ENCODE data around the gene PMF1.
"Not testable (repeated sequence)": the region's sequence is repeated elsewhere in the genome, so short reads cannot be mapped to it uniquely, and the experiment has no call there.

PMF1 gene

GRCh38 chr1:156196445-156196844, 16.4 kb upstream of the PMF1 start:
- no peak for DNase-seq (ENCODE audit: low spot score)

GRCh38 chr1:156198831-156199349, 13.9 kb upstream of the PMF1 start:
- no peak for DNase-seq (ENCODE audit: low spot score)

- DNase-seq (ENCODE audit: low spot score), result no peak
Measured at GRCh38 chr1:156200044-156200443, 12.8 kb upstream of the PMF1 start.

DNA sequence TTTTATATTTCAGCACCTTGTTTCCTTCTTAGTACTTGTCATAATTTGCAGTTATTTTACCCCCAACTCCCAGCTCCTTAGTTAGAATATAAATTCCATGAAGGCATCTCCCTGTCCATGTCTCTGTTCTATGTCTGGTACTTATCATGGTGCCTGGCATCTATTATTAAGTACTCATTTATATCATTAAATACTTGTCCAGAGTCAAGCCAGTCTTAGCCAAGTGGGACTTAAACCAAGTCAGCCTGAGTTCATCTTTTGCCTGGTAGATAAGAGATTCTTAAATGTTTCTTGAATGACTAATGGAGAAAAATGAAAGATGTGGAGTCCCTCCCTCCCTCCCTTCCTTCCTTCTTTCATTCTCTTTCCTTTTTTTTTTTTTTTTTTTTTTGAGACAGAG, 9.5 kb upstream of the PMF1 start:
- DNase-seq (ENCODE audit: low spot score), result no peak

DNA sequence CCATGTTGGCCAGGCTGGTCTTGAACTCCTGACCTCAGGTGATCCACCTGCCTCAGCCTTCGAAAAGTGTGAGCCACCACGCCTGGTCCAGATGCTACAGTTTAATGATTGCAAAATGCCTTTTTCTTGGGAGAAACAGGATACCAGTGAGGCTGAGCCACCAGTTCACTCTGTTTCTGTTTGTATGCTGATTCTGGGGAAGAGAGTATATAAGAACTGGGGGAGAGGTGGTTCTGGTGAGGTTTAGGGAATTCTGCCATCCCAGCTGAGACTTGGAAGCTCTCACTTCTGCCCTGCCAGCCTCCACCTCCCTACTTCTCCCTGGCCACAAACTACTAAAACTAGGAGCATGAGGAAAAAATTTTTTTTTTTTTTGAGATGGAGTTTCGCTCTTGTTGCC, 8.1 kb upstream of the PMF1 start:
- no peak for DNase-seq (ENCODE audit: low spot score)

GRCh38 chr1:156211243-156211642, 1.6 kb upstream of the PMF1 start:
- no peak for DNase-seq (ENCODE audit: low spot score)

DNA sequence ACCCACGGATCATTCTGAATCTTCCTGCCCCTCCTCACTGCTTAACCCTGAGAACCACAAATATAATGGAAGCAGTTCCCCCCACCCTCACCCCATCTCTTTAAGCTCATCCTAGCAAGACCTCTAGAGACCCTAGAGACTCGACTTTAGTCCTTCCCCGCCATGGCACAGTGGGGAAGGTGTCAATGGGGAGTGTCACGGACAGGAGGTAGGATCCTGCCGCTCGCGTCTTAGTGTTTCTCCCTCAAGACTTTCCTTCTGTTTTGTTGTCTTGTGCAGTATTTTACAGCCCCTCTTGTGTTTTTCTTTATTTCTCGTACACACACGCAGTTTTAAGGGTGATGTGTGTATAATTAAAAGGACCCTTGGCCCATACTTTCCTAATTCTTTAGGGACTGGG, 677 bp upstream of the PMF1 start:
- DNase-seq (ENCODE audit: low spot score), result no peak

- DNase-seq (ENCODE audit: low spot score), result no peak
Measured at GRCh38 chr1:156213644-156213966, 798 bp downstream of the PMF1 start.

DNA sequence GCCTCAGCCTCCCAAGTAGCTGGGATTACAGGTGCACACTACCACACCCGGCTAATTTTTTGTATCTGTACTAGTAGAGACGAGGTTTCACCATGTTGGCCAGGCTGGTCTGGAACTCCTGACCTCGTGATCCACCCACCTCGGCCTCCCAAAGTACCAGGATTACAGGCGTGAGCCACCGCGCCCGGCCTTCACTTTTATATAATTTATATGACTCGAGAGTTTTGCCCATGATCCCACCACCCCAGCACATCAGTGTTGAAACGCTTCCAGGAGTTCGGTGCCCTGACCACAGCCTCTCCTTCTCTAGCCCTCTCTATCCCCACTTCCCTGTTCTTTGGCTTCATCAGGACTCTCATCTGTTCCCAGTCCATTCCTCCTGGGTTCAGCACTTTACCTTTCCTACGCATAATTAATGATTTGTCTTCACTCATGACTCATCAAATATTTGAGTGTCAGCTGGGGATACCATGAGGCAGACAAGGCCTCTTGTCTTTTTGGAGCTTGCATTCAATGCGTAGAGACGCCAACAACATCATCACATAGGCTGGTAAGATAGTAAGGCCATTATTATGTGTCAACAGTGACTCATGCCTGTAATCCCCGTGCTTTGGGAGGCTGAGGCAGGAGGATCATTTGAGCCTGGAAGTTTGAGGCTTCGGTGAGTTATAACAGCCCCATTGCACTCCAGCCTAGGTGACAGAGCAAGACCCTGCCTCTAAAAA, 1.4 kb downstream of the PMF1 start:
- no peak for DNase-seq (ENCODE audit: low spot score)

GRCh38 chr1:156216361-156217086, 3.7 kb downstream of the PMF1 start:
- DNase-seq (ENCODE audit: low spot score), result not testable (repeated sequence)

- DNase-seq (ENCODE audit: low spot score), result no peak
Measured at GRCh38 chr1:156217871-156218270, 5.1 kb downstream of the PMF1 start.

DNA sequence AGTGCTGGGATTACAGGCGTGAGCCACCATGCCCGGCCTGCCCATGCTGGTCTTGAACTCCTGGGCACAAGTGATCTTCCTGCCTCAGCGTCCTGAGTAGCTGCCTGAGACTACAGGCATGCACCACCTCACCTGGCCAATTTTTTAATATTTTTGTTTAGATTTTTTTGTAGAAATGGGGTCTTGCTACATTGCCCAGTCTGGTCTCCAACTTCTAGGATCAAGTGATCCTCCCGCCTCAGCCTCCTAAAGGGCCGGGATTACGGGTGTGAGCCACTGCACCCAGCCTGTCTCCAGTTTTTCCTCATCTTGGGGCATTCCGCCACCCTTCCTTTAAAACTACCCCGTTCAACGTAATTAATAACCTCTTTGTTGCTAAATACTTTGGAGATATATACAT, 7.4 kb downstream of the PMF1 start:
- no peak for DNase-seq (ENCODE audit: low spot score)

DNA sequence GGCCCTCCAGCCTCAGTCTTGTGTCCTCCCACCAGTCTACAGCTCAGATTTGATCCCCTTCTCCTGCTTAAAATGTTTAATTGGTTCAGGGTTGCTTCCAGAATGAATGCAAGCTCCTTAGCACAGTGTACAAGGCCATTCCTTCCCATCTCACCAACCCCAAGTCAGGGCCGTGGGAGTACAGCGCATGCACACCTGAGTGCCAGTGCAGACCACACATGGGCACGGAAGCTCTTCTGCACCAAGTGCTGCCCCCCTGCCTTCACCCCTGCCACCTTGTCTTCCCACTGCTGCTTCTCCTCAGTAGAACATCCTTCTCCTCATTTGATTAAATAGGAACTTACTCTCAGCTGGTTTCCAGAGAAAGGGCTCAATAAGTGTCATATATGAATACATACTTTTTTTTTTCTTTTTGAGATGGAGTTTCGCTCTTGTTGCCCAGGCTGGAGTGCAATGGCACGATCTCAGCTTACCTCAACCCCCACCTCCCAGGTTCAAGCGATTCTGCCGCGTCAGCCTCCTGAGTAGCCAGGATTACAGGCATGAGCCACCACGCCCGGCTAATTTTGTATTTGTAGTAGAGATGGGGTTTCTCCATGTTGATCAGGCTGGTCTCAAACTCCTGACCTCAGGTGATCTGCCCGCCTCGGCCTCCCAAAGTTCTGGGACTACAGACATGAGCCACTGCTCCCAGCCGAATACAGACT, 9.3 kb downstream of the PMF1 start:
- no peak for DNase-seq (ENCODE audit: low spot score)

DNA sequence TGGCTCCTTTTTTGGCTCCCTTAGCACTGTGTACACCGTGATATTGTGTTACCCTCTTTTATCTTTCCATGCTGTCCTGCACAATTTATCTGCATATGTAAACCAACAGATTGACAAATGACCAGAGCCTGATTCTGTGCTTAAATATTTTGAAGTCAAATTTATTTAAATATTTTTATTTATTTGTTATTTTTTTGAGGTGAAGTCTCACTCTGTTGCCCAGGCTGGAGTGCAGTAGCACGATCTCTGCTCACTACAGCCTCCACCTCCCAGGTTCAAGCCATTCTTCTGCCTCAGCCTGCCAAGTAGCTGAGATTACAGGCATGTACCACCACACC, 12.8 kb downstream of the PMF1 start:
- no peak for DNase-seq (ENCODE audit: low spot score)

GRCh38 chr1:156226116-156226538, 13.3 kb downstream of the PMF1 start:
- DNase-seq (ENCODE audit: low spot score), result no peak

DNA sequence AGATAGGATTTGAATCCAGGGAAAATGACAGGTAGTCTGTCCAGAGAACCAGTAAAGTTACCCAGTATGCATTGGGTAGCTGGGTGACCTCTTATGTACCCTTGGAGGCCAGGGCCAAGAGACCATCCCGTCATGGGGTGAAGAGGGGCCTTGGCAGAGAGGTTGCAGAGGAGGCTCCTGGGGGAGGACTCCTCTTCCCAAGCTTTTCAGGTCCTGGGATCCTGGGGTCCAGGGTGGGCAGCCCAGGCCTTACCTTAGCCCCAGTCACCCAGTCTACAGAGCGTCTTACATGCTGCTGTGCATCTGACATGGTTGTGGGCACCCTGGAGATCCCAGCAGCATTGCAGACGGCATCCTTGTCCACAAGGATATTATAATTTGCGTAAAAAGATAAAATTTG, 14.0 kb downstream of the PMF1 start:
- no peak for DNase-seq (ENCODE audit: low spot score)

- no peak for DNase-seq (ENCODE audit: low spot score)
Measured at GRCh38 chr1:156228501-156228900, 15.7 kb downstream of the PMF1 start.

DNA sequence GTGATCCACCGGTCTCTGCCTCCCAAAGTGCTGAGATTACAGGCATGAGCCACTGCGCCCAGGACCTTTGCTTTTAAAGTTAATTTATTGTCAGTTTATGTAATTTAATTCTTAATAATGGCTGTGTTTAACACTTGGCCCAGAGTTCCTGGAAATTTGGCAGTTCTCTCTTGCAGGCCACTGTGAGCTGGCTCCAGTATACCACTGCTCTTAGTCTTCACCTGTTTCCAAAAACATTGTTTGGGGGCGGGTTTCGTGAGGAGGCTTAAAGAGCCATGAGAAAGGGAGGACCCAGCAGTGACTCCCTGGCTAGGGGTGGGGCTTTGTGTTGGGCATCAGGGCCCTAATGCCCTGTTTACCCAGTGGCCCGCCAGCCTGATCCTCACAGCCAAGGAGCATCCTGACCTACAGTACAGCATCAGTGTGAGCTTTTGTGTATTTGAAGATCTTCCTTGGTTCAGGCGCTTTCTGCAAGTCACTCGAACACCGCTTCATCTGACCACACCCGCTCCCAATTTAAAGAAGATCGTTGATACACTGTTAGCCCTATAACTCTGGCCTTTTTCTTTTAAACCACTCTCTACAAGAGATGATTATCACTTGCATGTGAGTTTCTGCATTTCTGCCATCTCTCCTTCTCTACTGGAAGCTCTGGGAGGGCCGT, 17.1 kb downstream of the PMF1 start:
- no peak for DNase-seq (ENCODE audit: low spot score)

DNA sequence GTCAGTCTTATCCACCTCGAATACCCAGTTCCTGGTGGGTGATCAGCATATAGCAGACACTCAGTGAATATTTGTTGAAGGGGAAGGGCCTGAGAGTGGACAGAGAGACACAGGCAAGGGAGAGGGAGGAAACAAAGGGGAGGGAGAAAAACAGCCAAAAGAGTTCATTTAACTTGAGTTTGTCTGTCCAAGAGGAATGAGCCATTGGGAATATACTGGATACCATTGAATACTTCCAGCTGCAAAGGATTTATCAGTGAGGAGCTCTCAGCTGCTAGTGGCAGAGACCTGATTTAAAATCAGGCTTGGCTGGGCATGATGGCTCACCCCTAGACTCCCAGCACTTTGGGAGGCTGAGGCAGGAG, 17.6 kb downstream of the PMF1 start:
- no peak for DNase-seq (ENCODE audit: low spot score)

DNA sequence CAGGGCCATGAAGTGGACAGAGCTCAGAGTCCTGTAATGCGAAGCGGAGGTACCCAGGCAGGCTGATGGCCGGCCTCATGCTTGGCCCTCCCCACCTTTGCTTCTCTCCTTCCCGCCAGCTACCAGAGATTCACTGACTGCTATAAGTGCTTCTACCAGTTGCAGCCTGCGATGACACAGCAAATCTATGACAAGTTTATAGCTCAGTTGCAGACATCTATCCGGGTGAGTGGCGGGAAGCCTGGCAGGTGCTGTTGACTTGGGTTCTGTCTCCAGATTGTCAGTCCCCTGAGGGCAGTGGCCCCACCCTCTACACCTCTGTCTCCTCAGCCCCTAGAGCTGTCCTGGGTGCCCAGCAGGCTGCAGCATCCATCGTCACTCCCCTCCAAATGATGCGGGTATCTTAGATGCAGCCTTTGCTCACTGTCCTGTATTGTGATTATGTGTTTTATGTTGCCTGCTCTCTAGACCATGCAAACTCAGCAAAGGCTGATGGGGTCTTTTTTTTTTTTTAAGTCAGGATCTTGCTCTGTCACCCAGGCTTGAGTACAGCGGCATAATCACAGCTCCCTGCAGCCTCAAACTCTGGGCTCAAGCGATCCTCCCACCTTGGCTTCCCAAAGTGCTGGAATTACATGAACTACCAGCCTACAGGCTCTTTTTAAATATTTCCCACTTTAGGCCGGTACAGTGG, 19.5 kb downstream of the PMF1 start:
- no peak for DNase-seq (ENCODE audit: low spot score)

GRCh38 chr1:156233426-156234127, 20.8 kb downstream of the PMF1 start:
- DNase-seq (ENCODE audit: low spot score), result no peak

DNA sequence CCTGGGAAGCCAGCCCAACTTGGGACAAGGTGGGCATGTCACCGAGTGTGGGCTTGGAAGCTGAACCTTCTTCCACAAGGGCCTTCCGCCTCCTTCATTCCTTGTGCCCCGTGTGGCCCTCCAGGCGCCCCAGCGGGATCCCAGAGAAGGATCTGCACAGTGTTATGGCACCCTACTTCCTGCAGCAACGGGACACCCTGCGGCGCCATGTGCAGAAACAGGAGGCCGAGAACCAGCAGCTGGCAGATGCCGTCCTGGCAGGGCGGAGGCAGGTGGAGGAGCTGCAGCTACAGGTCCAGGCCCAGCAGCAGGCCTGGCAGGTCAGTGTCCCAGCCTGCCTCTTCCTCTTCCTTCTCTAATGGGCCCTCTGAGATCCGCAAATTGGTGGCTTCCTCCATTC, 23.4 kb downstream of the PMF1 start:
- no peak for DNase-seq (ENCODE audit: low spot score)
